ENCODE results near the gene ZSCAN31. TPM values are rescaled to one million over a fixed set of nuclear protein-coding genes. Genes with fewer than 3 reads are reported as not detected.
"Not testable (repeated sequence)": the region's sequence is repeated elsewhere in the genome, so short reads cannot be mapped to it uniquely, and the experiment has no call there.

Gene ZSCAN31
- total and polyA plus RNA-seq, 7 donors = 3.6 to 41.7 (median 22.8) TPM

DNA sequence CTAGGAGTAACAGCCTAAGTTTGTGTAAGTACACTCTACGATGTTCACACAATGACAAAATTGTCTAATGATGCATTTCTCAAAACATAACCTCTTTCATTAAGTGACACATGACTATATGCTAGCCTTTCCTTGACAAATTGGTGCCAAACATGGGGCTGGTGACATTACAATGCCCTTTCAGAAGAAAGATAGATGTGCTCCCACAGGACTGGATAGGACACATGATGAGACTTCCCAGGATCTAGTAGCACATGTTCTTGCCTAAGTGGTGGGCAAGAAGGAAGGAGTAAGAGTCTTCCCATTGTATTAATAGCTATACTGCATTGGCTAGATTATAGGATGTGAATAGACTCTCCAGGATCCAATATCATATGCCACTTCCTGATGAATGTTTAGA lies 35.3 kb upstream of the ZSCAN31 start:
- H3K27ac ChIP-seq = no peak overlapping the region

DNA sequence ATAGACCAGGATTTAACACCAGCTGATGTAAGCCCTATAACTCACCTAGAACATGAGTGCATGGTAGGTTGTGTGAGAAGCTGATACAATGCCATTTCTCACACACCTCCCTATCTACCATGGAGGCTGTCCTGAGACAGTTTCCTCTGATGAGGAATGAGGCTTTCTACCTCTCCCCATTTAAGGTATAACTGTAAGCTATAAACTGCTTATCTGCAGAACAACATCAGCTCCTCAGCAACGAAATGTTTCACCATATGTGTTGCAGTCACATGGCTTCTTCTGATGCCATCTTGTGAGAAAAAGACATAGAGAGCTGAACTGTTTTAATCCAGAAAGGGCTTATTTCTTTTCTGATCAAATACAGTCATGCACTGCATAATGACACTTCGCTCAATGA lies 34.5 kb upstream of the ZSCAN31 start:
- peaks cover under 1 to 35% (median 11%) of the 10 kb centered on the region in 4 donors for H3K36me3 ChIP-seq
- no peaks in the 10 kb centered on the region for H3K9me3 ChIP-seq
- WGBS, 2 donors = 71 to 90% methylated on average over 2 of the region's 2 CpGs
- no peaks in the 10 kb centered on the region for H3K4me1 ChIP-seq
- intact Hi-C loops (cut with DNase I) = no loop called here
- no peaks in the 10 kb centered on the region for H3K27me3 ChIP-seq
- no peak for DNase-seq
- no peak overlapping the region for H3K27ac ChIP-seq
- TF ChIP-seq, protein P1, sequence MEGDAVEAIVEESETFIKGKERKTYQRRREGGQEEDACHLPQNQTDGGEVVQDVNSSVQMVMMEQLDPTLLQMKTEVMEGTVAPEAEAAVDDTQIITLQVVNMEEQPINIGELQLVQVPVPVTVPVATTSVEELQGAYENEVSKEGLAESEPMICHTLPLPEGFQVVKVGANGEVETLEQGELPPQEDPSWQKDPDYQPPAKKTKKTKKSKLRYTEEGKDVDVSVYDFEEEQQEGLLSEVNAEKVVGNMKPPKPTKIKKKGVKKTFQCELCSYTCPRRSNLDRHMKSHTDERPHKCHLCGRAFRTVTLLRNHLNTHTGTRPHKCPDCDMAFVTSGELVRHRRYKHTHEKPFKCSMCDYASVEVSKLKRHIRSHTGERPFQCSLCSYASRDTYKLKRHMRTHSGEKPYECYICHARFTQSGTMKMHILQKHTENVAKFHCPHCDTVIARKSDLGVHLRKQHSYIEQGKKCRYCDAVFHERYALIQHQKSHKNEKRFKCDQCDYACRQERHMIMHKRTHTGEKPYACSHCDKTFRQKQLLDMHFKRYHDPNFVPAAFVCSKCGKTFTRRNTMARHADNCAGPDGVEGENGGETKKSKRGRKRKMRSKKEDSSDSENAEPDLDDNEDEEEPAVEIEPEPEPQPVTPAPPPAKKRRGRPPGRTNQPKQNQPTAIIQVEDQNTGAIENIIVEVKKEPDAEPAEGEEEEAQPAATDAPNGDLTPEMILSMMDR (IDR thresholded peaks at IDR 0.05) = no peak
- TF ChIP-seq POLR2AphosphoS5 (IDR thresholded peaks at IDR 0.05) (no peak), EP300 (IDR thresholded peaks at IDR 0.05) (no peak), POLR2A (IDR thresholded peaks at IDR 0.05) (no peak)
- no peak overlapping the region for H3K4me3 ChIP-seq

More for the DNA sequence above, 35.3 kb upstream of the ZSCAN31 start:
- Histone ChIP-seq H3K4me1 (no peaks in the 10 kb centered on the region), H3K27me3 (no peaks in the 10 kb centered on the region), H3K9me3 (no peaks in the 10 kb centered on the region), H3K36me3 (peaks cover 0 to 27% (median 3%) of the 10 kb centered on the region in 4 donors), H3K4me3 (no peak overlapping the region)
- intact Hi-C loops (cut with DNase I) = no loop called here
- DNase-seq = no peak
- 93 to 97% methylated on average over 1 of the region's 1 CpG for WGBS, 2 donors
- TF ChIP-seq, protein P1 (IDR thresholded peaks at IDR 0.05) = no peak
- no peak for TF ChIP-seq POLR2AphosphoS5 (IDR thresholded peaks at IDR 0.05)
- TF ChIP-seq POLR2A (IDR thresholded peaks at IDR 0.05) = no peak

DNA sequence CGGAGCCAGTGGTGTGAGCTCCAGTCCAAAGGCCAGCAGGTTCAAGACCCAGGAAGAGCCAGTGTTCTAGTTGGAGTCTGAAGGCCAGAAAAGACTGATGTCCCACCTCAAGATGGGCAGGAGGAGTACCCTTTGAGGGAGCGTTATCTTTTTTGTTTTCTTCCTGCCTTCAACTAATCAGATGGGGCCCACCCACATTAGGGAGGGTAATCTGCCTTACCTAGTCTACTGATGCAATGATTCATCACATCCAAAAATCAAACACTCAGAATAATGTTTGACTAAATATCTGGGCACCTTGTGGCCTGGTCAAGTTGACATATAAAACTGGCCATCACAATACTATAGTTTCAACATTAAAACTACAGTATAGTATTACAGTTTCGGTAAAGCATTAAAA lies 33.5 kb upstream of the ZSCAN31 start:
- no peak overlapping the region for H3K4me3 ChIP-seq
- no peak for DNase-seq
- H3K27ac ChIP-seq = no peak overlapping the region
- intact Hi-C loops (cut with DNase I) = no loop called here
- H3K27me3 ChIP-seq = no peaks in the 10 kb centered on the region
- H3K4me1 ChIP-seq = no peaks in the 10 kb centered on the region
- H3K36me3 ChIP-seq = peaks cover 7 to 43% (median 18%) of the 10 kb centered on the region in 4 donors
- no peaks in the 10 kb centered on the region for H3K9me3 ChIP-seq
- WGBS, 2 donors = 97 to 98% methylated on average over 3 of the region's 3 CpGs
- TF ChIP-seq POLR2AphosphoS5 (IDR thresholded peaks at IDR 0.05) = no peak
- TF ChIP-seq, protein P1 (IDR thresholded peaks at IDR 0.05) = no peak
- TF ChIP-seq POLR2A (IDR thresholded peaks at IDR 0.05) = no peak
- no peak for TF ChIP-seq EP300 (IDR thresholded peaks at IDR 0.05)

DNA sequence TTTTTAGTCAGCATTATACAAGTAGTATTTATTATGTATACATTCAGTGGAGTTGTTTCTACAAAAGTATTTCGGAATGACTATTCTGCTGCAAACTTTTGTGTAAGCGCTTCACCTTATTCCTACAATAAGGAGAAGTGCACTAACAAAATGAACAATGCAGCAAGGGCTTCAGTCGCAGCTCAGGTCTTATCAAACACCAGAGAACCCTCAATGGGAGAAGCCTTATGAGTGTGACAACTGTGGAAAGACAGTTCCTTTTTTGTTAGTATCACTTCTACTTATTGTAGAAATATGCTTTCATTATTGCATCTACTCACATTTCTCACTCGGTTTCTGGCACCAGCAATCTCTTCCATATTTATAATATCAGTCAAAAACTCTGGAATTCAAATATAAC lies 32.6 kb upstream of the ZSCAN31 start:
- no peaks in the 10 kb centered on the region for H3K27me3 ChIP-seq
- no peak for TF ChIP-seq POLR2A (IDR thresholded peaks at IDR 0.05)
- TF ChIP-seq, protein P1 (IDR thresholded peaks at IDR 0.05) = no peak
- TF ChIP-seq POLR2AphosphoS5 (IDR thresholded peaks at IDR 0.05) = no peak
- no peak for TF ChIP-seq EP300 (IDR thresholded peaks at IDR 0.05)
- H3K9me3 ChIP-seq = no peaks in the 10 kb centered on the region
- H3K4me3 ChIP-seq = no peak overlapping the region
- intact Hi-C loops (cut with DNase I) = no loop called here
- DNase-seq = no peak
- H3K4me1 ChIP-seq = no peaks in the 10 kb centered on the region
- H3K27ac ChIP-seq = no peak overlapping the region
- 78 to 88% methylated on average over 4 of the region's 4 CpGs for WGBS, 2 donors
- H3K36me3 ChIP-seq = peaks cover 12 to 51% (median 24%) of the 10 kb centered on the region in 4 donors

DNA sequence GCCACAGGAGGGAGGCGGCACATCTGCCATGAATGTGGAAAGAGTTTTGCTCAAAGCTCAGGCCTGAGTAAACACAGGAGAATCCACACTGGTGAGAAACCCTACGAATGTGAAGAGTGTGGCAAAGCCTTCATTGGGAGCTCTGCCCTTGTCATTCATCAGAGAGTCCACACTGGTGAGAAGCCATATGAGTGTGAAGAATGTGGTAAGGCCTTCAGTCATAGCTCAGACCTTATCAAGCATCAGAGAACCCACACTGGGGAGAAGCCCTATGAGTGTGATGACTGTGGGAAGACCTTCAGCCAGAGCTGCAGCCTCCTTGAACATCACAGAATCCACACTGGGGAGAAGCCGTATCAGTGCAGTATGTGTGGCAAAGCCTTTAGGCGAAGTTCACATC lies 29.6 kb upstream of the ZSCAN31 start:
- WGBS, 2 donors = 94 to 96% methylated on average over 4 of the region's 4 CpGs
- H3K9me3 ChIP-seq; DNase-seq; H3K27me3 ChIP-seq; H3K4me1 ChIP-seq; intact Hi-C loops (cut with DNase I); H3K27ac ChIP-seq; H3K4me3 ChIP-seq: not testable (repeated sequence)
- peaks cover 13 to 73% (median 36%) of the 10 kb centered on the region in 4 donors for H3K36me3 ChIP-seq
